ENCODE results near the gene GPR171.

DNA sequence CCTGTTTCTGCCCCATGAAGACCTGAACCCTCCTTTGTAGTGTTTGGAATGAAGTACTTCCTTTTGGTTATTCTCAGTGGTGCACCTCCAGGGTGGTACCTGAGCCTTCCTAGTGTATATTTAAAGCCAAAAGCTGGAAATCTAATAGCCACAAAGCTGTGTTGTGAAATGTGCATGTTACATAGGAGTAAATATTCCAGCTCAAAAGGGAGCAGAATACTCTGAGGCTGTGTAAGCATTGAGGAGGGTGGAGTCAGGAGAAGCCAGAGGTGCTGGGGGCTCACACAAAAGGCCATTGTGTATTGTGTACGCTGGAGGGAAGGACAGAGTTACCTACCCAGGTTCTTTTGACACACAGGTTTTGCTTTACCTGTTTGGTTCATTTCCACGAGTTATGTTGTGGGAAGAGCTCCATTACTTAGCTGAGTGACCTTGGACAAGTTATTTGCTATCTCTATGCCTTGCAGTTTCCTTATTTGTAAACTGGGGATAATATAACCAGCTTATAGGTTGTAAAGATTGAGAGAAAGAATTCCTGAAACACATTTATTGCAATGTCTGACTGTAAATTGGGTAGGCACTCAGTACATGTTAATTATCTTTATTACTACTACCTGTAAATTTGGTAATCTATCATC lies 24.7 kb downstream of the GPR171 start:
- TF ChIP-seq, protein P1, sequence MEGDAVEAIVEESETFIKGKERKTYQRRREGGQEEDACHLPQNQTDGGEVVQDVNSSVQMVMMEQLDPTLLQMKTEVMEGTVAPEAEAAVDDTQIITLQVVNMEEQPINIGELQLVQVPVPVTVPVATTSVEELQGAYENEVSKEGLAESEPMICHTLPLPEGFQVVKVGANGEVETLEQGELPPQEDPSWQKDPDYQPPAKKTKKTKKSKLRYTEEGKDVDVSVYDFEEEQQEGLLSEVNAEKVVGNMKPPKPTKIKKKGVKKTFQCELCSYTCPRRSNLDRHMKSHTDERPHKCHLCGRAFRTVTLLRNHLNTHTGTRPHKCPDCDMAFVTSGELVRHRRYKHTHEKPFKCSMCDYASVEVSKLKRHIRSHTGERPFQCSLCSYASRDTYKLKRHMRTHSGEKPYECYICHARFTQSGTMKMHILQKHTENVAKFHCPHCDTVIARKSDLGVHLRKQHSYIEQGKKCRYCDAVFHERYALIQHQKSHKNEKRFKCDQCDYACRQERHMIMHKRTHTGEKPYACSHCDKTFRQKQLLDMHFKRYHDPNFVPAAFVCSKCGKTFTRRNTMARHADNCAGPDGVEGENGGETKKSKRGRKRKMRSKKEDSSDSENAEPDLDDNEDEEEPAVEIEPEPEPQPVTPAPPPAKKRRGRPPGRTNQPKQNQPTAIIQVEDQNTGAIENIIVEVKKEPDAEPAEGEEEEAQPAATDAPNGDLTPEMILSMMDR (conservative IDR thresholded peaks at IDR 0.05; ENCODE audit: low read length): no peak
- TF ChIP-seq EZH2phosphoT487 (IDR thresholded peaks at IDR 0.05; ENCODE audit: borderline replicate concordance, low read depth, low read length): no peak

Data from OCI-LY7 (cell line).